ENCODE data around the gene SCNN1A. TPM values are rescaled to one million over a fixed set of nuclear protein-coding genes. Genes with fewer than 3 reads are reported as not detected.

SCNN1A gene
- total and polyA plus RNA-seq, 2 of the 13 experiments (the other 11 are each of a cell fraction or from before 2014, with no cell fraction given) = 1.5 to 14.6 TPM

GRCh38 chr12:6369916-6370575, 5.3 kb downstream of the SCNN1A start (continued):
- TF ChIP-seq SKIL (CRISPR knock-in tag; IDR thresholded peaks at IDR 0.05; ENCODE audit: borderline replicate concordance) (no peak), RCOR2 (CRISPR knock-in tag; IDR thresholded peaks at IDR 0.05) (0 out of 2 replicates have a peak, but pooled peaks have one; percentile 44), PPARG (CRISPR knock-in tag; conservative IDR thresholded peaks at IDR 0.05) (no peak), HNRNPH1 (optimal IDR thresholded peaks at IDR 0.05; ENCODE audit: low read depth, low read length) (no peak), ZBTB40 (IDR thresholded peaks at IDR 0.05) (no peak), ZBTB40 (CRISPR knock-in tag; IDR thresholded peaks at IDR 0.05) (no peak), ARID5B (CRISPR knock-in tag; IDR thresholded peaks at IDR 0.05) (no peak), NFRKB (IDR thresholded peaks at IDR 0.05) (no peak), SAP130 (CRISPR knock-in tag; IDR thresholded peaks at IDR 0.05; ENCODE audit: low read depth) (no peak; the same call in 1 of the 2 replicates), SIX1 (CRISPR knock-in tag; IDR thresholded peaks at IDR 0.05; ENCODE audit: borderline replicate concordance) (no peak), POLR2A (IDR thresholded peaks at IDR 0.05; ENCODE audit: insufficient read depth in 1 of 2, low read depth in 2 of 2, low read length in 2 of 2) (no peak), MAFF (IDR thresholded peaks at IDR 0.05; ENCODE audit: low read depth, low read length) (no peak), ZNF800 (CRISPR knock-in tag; IDR thresholded peaks at IDR 0.05) (no peak)

All from HepG2 (cell line).